ENCODE measurements around the gene C1orf210.

Gene C1orf210

GRCh38 chr1:43312212-43312623, 26.8 kb upstream of the C1orf210 start:
- H3K4me3 ChIP-seq (ENCODE audit: low read depth, low read length): no peak overlapping the region
- DNase-seq (ENCODE audit: low read depth): no peak
- TF ChIP-seq CTCF (conservative IDR thresholded peaks at IDR 0.05; ENCODE audit: low read depth, low read length): no peak

GRCh38 chr1:43311521-43311920, 26.1 kb upstream of the C1orf210 start:
- DNase-seq (ENCODE audit: low read depth): no peak
- no peak for TF ChIP-seq CTCF (conservative IDR thresholded peaks at IDR 0.05; ENCODE audit: low read depth, low read length)
- no peak overlapping the region for H3K4me3 ChIP-seq (ENCODE audit: low read depth, low read length)

- no peak for DNase-seq (ENCODE audit: low read depth)
- TF ChIP-seq CTCF (conservative IDR thresholded peaks at IDR 0.05; ENCODE audit: low read depth, low read length): no peak
- H3K4me3 ChIP-seq (ENCODE audit: low read depth, low read length): no peak overlapping the region
Observed at GRCh38 chr1:43309405-43310025, 24.1 kb upstream of the C1orf210 start.

- TF ChIP-seq CTCF (conservative IDR thresholded peaks at IDR 0.05; ENCODE audit: low read depth, low read length): no peak
- H3K4me3 ChIP-seq (ENCODE audit: low read depth, low read length): no peak overlapping the region
- no peak for DNase-seq (ENCODE audit: low read depth)
Observed at GRCh38 chr1:43308635-43309404, 23.4 kb upstream of the C1orf210 start.

- no peak for TF ChIP-seq CTCF (conservative IDR thresholded peaks at IDR 0.05; ENCODE audit: low read depth, low read length)
- no peak overlapping the region for H3K4me3 ChIP-seq (ENCODE audit: low read depth, low read length)
- DNase-seq (ENCODE audit: low read depth): no peak
Observed at GRCh38 chr1:43307458-43308158, 22.2 kb upstream of the C1orf210 start.

GRCh38 chr1:43306688-43307457, 21.5 kb upstream of the C1orf210 start:
- no peak for TF ChIP-seq CTCF (conservative IDR thresholded peaks at IDR 0.05; ENCODE audit: low read depth, low read length)
- no peak overlapping the region for H3K4me3 ChIP-seq (ENCODE audit: low read depth, low read length)

More at GRCh38 chr1:43306688-43307457, 21.5 kb upstream of the C1orf210 start:
- DNase-seq (ENCODE audit: low read depth): no peak

Data from choroid plexus epithelial cell (primary cell).